B cell (primary cell): ENCODE data around the gene IFT122.

Experiments
- CTCF ChIP-seq: fragments of 200-600 bp; IDR thresholded peaks from one replicate; pipeline ENCODE4 v1.8.0; 2022; ENCODE audit warnings: antibody characterized with exemption, mild to moderate bottlenecking
- EZH2 ChIP-seq: IDR thresholded peaks from 2 replicates; pipeline ENCODE4 v1.6.1; 2012; ENCODE audit warnings: borderline replicate concordance, low read depth, mild to moderate bottlenecking, moderate library complexity, low read length; ENCODE audit not compliant: insufficient read depth, poor library complexity, severe bottlenecking

- no peak for TF ChIP-seq CTCF
- no peak for TF ChIP-seq EZH2
Observed at GRCh38 chr3:129410971-129411370, 29.1 kb upstream of the IFT122 start.
